HG03520 (cell line): ENCODE data around the gene ZNF212.

Source experiments
- ATAC-seq: cut with Tn5 transposase; IDR thresholded peaks from one replicate; pipeline ENCODE4 v1.9.1; 2021; ENCODE audit warnings: mild to moderate bottlenecking, moderate library complexity; ENCODE audit not compliant: unreplicated experiment

The ZNF212 gene

DNA sequence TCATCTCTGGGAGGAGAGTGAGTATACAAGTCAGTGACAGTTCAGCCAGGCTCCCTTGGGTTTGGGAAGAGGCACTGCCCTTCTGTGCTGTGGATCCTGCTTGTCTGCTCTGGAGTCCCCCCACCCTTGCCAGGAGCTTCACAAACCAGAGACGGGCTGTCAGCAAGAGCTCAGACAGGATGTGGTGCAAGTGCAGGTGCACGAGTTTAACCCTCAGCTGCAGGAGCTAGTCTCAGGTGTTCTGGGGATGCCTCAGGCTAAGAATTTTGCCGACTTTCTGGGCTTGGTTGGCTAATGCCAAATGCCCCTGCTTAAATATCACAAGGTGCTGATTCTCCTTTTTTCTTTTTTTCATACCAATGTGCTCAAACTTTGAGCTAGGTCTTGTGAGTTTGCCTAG, 44.9 kb downstream of the ZNF212 start:
- no peak for ATAC-seq

DNA sequence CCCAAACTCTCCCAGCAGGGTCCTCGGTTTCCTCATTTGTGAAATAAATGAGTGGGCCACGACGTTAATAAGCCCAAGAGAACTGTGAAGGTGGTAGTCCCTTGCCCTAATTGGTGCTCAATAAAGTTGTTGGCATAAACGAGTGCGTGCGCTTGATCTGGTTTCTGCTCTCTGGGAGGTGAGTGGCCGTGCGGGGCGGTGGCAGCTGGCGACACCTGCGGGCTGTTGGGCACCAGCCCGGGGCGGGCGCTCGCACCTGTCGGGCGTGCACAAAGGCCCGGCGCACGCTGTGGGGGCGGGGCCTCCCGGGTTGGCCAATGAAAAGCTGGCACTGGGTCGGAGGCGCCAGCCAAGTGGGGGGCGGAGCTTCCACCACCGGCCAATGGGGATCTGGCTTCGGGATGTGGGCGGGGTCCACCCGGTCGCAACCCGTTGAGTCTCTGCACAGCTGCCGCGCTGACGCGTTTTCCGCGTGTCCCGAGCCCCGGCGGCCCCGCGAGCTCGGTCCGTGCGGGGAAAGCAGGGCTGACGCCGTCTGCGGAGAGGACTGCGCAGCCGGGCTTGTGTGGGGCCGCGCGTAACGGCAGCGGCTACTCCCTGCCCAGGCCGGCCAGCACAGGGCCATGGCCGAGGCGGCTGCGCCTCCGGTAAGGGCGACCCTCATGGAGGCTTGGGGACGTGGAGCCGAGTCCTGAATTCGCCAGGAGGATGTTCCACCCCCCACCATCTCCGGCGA, 45.6 kb downstream of the ZNF212 start:
- ATAC-seq = peak; percentile 96

DNA sequence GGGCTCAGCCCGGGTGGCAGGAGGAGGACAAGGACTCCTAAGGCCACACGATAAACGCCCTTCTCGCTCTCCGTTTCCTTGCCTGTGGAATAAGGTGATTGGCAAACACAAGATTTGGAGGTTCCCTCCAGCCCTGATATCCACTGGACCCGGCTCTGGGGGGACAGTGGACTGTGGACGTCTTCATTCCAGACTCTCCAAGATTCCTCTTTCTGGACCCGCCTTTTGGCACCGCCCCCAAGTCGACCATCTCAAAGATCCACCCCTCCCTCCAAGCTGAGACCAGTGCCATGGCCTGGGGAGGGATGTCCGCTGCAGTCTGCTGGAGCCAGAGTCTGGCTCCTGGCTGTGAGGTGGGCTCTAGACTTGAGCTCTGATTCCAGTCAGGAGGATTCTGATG, 46.2 kb downstream of the ZNF212 start:
- no peak for ATAC-seq

DNA sequence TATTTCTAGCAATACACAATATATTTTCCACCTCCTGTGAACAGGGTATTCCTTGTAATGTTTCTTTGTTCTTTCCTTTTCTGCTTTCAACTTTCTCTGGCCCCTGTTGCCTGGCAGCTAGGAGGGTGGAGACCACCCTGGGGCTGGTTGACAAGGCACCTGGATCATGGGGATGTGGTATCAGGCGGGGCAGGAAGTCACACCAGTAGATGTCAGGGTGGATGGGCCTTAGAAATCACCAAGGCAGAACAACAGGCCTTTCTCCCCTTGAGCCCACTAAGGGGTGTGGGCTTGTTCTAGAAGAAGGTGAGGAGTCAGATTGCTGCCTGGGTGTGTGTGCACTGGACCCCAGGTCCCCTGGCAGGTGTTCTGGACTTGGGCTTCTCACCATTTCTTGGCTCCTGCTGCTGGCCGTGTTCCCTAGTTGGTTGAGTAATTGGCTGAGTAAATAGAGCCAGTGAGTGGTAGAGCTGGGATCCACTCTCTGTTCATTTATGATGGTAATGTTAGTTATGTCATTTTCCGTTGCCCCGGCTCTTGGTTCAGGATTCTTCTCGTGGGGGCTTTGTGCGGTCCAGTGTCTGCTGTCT, 47.5 kb downstream of the ZNF212 start:
- ATAC-seq = no peak

GRCh38 chr7:149287622-149288021, 48.2 kb downstream of the ZNF212 start:
- no peak for ATAC-seq

GRCh38 chr7:149289262-149289661, 49.8 kb downstream of the ZNF212 start:
- ATAC-seq = no peak

GRCh38 chr7:149289856-149290255, 50.4 kb downstream of the ZNF212 start:
- ATAC-seq = no peak

DNA sequence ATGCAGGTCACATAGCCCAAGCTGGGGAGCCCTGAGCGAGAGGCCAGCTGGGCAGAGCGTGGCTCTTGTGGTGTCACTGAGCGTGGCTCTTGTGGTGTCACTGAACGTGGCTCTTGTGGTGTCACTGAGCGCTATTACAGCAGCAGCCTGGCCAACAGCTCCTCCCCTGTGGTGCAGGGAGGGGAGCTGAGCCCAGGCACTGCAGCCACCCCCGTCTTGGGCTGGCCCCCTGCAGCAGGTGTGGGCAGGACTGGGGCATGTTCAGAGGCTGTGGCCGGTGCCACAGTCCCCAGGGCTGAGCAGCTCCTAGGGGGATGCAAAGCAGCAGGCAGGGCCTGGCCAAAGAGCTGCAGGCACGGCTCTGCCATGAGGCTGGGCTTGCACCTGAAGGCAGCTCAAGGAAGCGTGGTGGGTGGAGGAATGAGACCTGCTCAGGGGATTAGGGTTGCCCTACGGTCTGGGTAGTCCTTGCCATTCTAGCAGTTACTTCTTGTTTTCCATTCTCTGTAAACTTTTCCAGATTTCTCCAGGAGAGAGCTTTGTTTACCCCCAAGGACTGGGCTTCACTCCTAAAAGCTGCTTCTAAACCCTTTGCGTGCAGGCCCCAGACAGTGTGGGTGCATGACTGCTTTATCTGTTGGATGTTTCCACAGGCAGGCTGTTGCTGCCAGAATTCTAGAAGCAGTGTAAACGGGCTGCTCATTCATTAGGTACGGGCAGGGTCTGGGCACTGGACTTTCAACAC, 51.8 kb downstream of the ZNF212 start:
- ATAC-seq = no peak

GRCh38 chr7:149291781-149292461, 52.5 kb downstream of the ZNF212 start:
- ATAC-seq = no peak

DNA sequence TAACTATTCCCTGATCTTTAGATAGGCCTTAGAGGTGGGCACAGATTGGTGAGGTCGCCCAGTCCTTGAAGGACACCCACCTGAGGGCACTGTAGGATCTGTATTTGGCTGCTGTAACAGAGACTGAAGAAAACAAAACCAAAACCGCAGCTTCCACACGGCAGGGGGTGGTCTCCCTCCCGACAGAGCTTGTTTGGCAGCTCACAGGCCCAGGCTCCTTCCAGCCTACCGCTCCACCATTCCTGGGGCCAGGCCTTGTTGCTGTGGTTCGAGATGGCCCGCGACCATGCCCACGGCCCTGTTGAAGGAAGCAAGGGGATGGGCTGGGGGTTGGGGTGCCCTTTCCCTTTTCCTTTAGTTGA, 53.0 kb downstream of the ZNF212 start:
- no peak for ATAC-seq

GRCh38 chr7:149293338-149293737, 53.9 kb downstream of the ZNF212 start:
- ATAC-seq = no peak

DNA sequence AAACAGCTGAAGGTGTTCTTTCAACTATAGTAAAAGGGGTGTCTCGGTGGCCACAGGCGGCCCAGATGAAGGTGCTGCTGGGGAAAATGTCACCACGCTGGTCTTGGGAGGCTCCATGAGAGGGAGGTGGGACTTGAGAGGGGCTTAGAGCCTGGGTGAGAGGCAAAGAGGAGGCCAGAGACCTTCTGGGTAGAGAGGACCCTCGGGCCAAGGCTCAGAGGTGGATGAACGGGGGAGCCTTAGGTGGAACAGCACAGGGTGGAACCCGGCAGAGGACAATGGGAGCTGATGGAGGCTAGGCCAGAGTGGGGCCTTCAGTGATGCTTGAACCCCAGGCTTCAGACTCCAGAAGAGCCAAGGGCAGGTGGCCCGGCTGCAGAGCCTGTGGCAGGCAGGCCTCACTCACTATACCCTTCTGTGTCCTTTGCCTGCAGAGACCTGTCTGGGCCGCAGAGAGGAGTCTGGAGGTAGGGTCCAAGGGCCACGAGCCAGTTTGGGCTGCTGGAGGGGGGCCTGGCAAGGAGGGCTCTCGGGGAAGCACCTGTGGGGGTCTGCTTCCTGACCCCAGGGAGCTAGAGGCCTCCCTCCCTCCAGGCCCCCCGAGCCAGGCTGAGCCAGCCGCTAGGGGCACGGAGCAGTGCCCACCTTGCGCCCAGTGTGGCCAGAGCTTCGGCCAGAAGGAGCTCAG, 54.6 kb downstream of the ZNF212 start:
- no peak for ATAC-seq

- ATAC-seq = no peak
Observed at GRCh38 chr7:149294634-149295480, 55.4 kb downstream of the ZNF212 start.

GRCh38 chr7:149295481-149295850, 56.0 kb downstream of the ZNF212 start:
- ATAC-seq = no peak

DNA sequence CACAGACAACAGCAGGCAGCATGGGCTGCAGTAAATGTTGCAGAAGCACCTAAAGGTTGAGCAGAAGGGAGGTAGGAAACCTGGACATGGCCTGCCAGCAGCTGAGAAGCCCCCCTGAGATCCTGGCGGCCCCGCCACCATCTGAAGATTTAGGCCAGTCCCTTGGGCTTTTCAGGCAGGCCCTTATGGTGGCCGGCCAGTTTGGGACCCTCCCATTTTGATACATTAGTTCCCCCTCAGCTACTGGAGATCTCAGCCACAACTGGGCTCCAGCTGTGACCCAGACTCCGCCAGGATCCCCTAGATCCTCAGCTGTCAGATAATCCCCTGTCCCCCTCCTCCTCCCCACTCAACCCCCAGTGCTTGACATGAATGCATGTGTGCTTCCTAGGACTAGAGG, 56.9 kb downstream of the ZNF212 start:
- no peak for ATAC-seq

GRCh38 chr7:149297034-149297755, 57.7 kb downstream of the ZNF212 start:
- ATAC-seq = no peak

- no peak for ATAC-seq
Observed at GRCh38 chr7:149300620-149301285, 61.3 kb downstream of the ZNF212 start.

DNA sequence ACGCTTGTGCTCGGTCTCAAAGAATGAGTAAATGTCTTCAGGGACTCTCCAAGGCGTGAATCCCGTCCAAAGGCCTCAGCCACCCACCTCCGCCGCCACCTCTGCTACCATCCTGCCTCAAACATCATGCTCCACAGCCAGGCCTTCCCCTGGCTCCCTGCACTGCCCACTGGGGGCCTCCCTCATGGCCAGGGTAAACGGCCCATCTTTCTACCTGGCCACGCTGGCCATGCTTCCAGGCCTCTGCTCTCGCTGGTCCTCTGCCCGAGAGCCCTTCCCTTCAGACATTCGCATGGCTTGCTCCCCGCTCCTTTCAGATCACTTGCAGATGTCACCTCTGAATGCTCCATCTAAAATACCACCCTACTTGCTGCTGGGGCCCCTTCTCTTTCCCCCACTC, 62.8 kb downstream of the ZNF212 start:
- no peak for ATAC-seq

DNA sequence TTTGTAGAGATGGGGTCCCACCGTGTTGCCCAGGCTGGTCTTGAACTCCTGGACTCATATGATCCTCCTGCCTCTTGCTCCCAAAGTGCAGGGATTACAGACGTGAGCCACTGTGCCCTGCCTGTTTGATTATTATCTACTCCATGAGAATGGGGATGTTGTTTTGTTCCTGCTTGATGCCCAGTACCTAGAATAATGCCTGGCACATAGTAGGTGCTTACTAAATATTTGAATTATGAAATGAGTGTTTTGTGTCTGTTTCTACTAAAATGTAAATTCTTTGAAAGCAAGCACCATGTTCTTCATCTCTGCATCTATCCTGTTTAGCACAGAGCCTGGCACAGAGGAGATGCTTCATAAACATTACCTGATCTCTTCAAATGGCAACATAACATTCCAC, 63.4 kb downstream of the ZNF212 start:
- no peak for ATAC-seq
